H9 (cell line): ENCODE data around the gene FBXL7. TPM values are rescaled to one million over a fixed set of nuclear protein-coding genes. Genes with fewer than 3 reads are reported as not detected.

ENCODE experiments used
- DNase-seq: peaks from one replicate; pipeline ENCODE4 v3.0.0-alpha.2; 2017
- H2AFZ ChIP-seq: one replicate; pipeline ENCODE4 v1.6.1; 2013; ENCODE audit warnings: mild to moderate bottlenecking, low read length, control low read depth, moderate library complexity
- H2AK5ac ChIP-seq: 2 replicates; pipeline ENCODE4 v1.6.1; 2013; ENCODE audit warnings: low read length, control low read depth, mixed read lengths; ENCODE audit not compliant: insufficient read length
- H2BK120ac ChIP-seq: one replicate; pipeline ENCODE4 v1.6.1; 2013; ENCODE audit warnings: low read depth, mild to moderate bottlenecking, low read length, control low read depth, inconsistent platforms; ENCODE audit not compliant: poor library complexity, severe bottlenecking
- H2BK12ac ChIP-seq: 2 replicates; pipeline ENCODE4 v1.6.1; 2013; ENCODE audit warnings: low read length, control low read depth, mixed read lengths, low read depth; ENCODE audit not compliant: insufficient read length
- H2BK15ac ChIP-seq: 2 replicates; pipeline ENCODE4 v1.6.1; 2013; ENCODE audit warnings: low read depth, low read length, control low read depth
- H2BK20ac ChIP-seq: one replicate; pipeline ENCODE4 v1.6.1; 2013; ENCODE audit warnings: low read depth, mild to moderate bottlenecking, low read length, control low read depth, inconsistent platforms; ENCODE audit not compliant: poor library complexity, severe bottlenecking
- H2BK5ac ChIP-seq: 2 replicates; pipeline ENCODE4 v1.6.1; 2013; ENCODE audit warnings: low read length, control low read depth, mixed read lengths; ENCODE audit not compliant: insufficient read length
- H3K14ac ChIP-seq: 2 replicates; pipeline ENCODE4 v1.6.1; 2013; ENCODE audit warnings: low read length, control low read depth; ENCODE audit not compliant: insufficient read depth
- H3K18ac ChIP-seq: 2 replicates; pipeline ENCODE4 v1.6.1; 2013; ENCODE audit warnings: low read depth, mild to moderate bottlenecking, mixed read lengths, low read length, control low read depth; ENCODE audit not compliant: insufficient read length
- H3K23ac ChIP-seq: 2 replicates; pipeline ENCODE4 v1.6.1; 2013; ENCODE audit warnings: low read length, control low read depth, mixed read lengths, low read depth; ENCODE audit not compliant: insufficient read length
- H3K23me2 ChIP-seq: 2 replicates; pipeline ENCODE4 v1.6.1; 2013; ENCODE audit warnings: low read depth, mild to moderate bottlenecking, mixed read lengths, low read length, control low read depth; ENCODE audit not compliant: insufficient read length, poor library complexity, severe bottlenecking
- H3K27ac ChIP-seq: 2 replicates; pipeline ENCODE4 v1.5.1; 2013; ENCODE audit warnings: low read length, control low read depth, mixed read lengths, low read depth; ENCODE audit not compliant: insufficient read length
- H3K27me3 ChIP-seq: 2 replicates; pipeline ENCODE4 v1.6.1; 2013; ENCODE audit warnings: low read length, control low read depth, inconsistent platforms; ENCODE audit not compliant: insufficient read depth
- H3K4ac ChIP-seq: 2 replicates; pipeline ENCODE4 v1.6.1; 2013; ENCODE audit warnings: low read depth, mild to moderate bottlenecking, control low read depth, inconsistent platforms, low read length, moderate library complexity
- H3K4me1 ChIP-seq: 2 replicates; pipeline ENCODE4 v1.6.1; 2013; ENCODE audit warnings: low read length, control low read depth, inconsistent platforms; ENCODE audit not compliant: insufficient read depth
- H3K4me2 ChIP-seq: 2 replicates; pipeline ENCODE4 v1.6.1; 2013; ENCODE audit warnings: low read length, control low read depth, mixed read lengths; ENCODE audit not compliant: insufficient read length, insufficient read depth
- H3K56ac ChIP-seq: 2 replicates; pipeline ENCODE4 v1.6.1; 2013; ENCODE audit warnings: low read depth, mild to moderate bottlenecking, mixed read lengths, low read length, control low read depth; ENCODE audit not compliant: insufficient read length
- H3K79me1 ChIP-seq: 2 replicates; pipeline ENCODE4 v1.6.1; 2013; ENCODE audit warnings: low read depth, mild to moderate bottlenecking, moderate library complexity, low read length, control low read depth, inconsistent platforms; ENCODE audit not compliant: insufficient read depth, poor library complexity, severe bottlenecking
- H3K79me2 ChIP-seq: 2 replicates; pipeline ENCODE4 v1.6.1; 2013; ENCODE audit warnings: low read length, control low read depth, inconsistent platforms; ENCODE audit not compliant: insufficient read depth
- H3K9ac ChIP-seq: 2 replicates; pipeline ENCODE4 v1.6.1; 2013; ENCODE audit warnings: low read length, control low read depth, mixed read lengths; ENCODE audit not compliant: insufficient read length; ENCODE audit errors: extremely low read depth
- H3K9me3 ChIP-seq: one replicate; pipeline ENCODE4 v1.6.1; 2013; ENCODE audit warnings: low read depth, low read length, inconsistent platforms; ENCODE audit not compliant: control insufficient read depth
- H3T11ph ChIP-seq: one replicate; pipeline ENCODE4 v1.6.1; 2013; ENCODE audit warnings: mild to moderate bottlenecking, low read length, control low read depth, inconsistent platforms
- H4K20me1 ChIP-seq: one replicate; pipeline ENCODE4 v1.6.1; 2013; ENCODE audit not compliant: control insufficient read depth, insufficient read length, insufficient read depth
- H4K5ac ChIP-seq: 2 replicates; pipeline ENCODE4 v1.6.1; 2013; ENCODE audit warnings: low read depth, mild to moderate bottlenecking, mixed read lengths, low read length, control low read depth; ENCODE audit not compliant: insufficient read length
- H4K8ac ChIP-seq: replicated peaks from 2 replicates; pipeline ENCODE4 v1.6.1; 2013; ENCODE audit warnings: low read length, control low read depth, mixed read lengths, low read depth; ENCODE audit not compliant: insufficient read length
- H4K91ac ChIP-seq: 2 replicates; pipeline ENCODE4 v1.6.1; 2013; ENCODE audit warnings: low read depth, mild to moderate bottlenecking, moderate library complexity, mixed read lengths, low read length, control low read depth; ENCODE audit not compliant: insufficient read length
- H3K27ac Mint-ChIP-seq, 3 experiments: 2 replicates in 2 of 3; 3 replicates in 1 of 3; pipeline ENCODE4 v1.8.0; 2020 to 2021; ENCODE audit warnings: mixed read lengths in 3 of 3, mild to moderate bottlenecking in 1 of 3, moderate library complexity in 1 of 3
- H3K27me3 Mint-ChIP-seq: 2 replicates; pipeline ENCODE4 v1.8.0; 2021; ENCODE audit warnings: low read depth, mild to moderate bottlenecking, moderate library complexity, mixed read lengths
- H3K36me3 Mint-ChIP-seq, 3 experiments: 2 replicates in 2 of 3; 3 replicates in 1 of 3; pipeline ENCODE4 v1.8.0; 2020 to 2021; ENCODE audit warnings: low read depth in 3 of 3, mixed read lengths in 3 of 3; ENCODE audit not compliant: insufficient read depth in 1 of 3
- H3K4me1 Mint-ChIP-seq, 2 experiments: 2 replicates each; pipeline ENCODE4 v1.8.0; 2020; ENCODE audit warnings: mixed read lengths in 2 of 2
- H3K4me3 Mint-ChIP-seq, 2 experiments: 2 replicates in 1 of 2; 3 replicates in 1 of 2; pipeline ENCODE4 v1.8.0; 2020 to 2021; ENCODE audit warnings: mild to moderate bottlenecking in 2 of 2, mixed read lengths in 2 of 2, moderate library complexity in 1 of 2
- H3K9me3 Mint-ChIP-seq, 2 experiments: 2 replicates in 1 of 2; 3 replicates in 1 of 2; pipeline ENCODE4 v1.8.0; 2020; ENCODE audit warnings: mild to moderate bottlenecking in 2 of 2, mixed read lengths in 2 of 2, moderate library complexity in 1 of 2
- total RNA-seq: library from RNA; stranded (reverse); gene quantifications from 2 replicates; pipeline ENCODE4 v1.2.1, GENCODE V29; 2021
- TF ChIP-seq, protein P1 (sequence below): fragments of 200-600 bp; sonication (generic); conservative IDR thresholded peaks from 3 replicates; pipeline ENCODE4 v1.8.0; 2021; ENCODE audit warnings: antibody characterized with exemption, mild to moderate bottlenecking

The FBXL7 gene
- total RNA-seq, 1 experiment from 2014 or later: 14.6 TPM

- Histone ChIP-seq H2BK15ac (no peak overlapping the region), H2AK5ac (no peak overlapping the region), H4K5ac (no peak overlapping the region), H2BK12ac (no peak overlapping the region), H3K4me1 (no peaks in the 10 kb centered on the region), H3K4me2 (no peak overlapping the region), H4K20me1 (no peaks in the 10 kb centered on the region), H3K27ac (no peak overlapping the region), H2BK5ac (no peak overlapping the region), H4K8ac (no peak overlapping the region), H3K9me3 (no peaks in the 10 kb centered on the region), H3K79me2 (no peaks in the 10 kb centered on the region), H3K18ac (no peak overlapping the region), H3K27me3 (no peaks in the 10 kb centered on the region), H3K9ac (no peak overlapping the region), H3K14ac (no peak overlapping the region), H3K4ac (no peak overlapping the region), H3K23me2 (no peaks in the 10 kb centered on the region), H3T11ph (no peak overlapping the region), H2BK120ac (no peak overlapping the region), H3K79me1 (no peaks in the 10 kb centered on the region), H3K56ac (no peak overlapping the region), H2BK20ac (no peak overlapping the region), H2AFZ (no peak overlapping the region), H4K91ac (no peak overlapping the region), H3K23ac (no peak overlapping the region)
- no peak for DNase-seq
- Mint-ChIP-seq H3K4me1 (no peaks in the 10 kb centered on the region), H3K27ac (no peak overlapping the region), H3K4me3 (no peak overlapping the region), H3K27me3 (0 out of 2 replicates have a peak, but pooled peaks cover 2% of the 10 kb centered on the region), H3K36me3 (no peaks in the 10 kb centered on the region), H3K9me3 (no peaks in the 10 kb centered on the region)
- TF ChIP-seq, protein P1, sequence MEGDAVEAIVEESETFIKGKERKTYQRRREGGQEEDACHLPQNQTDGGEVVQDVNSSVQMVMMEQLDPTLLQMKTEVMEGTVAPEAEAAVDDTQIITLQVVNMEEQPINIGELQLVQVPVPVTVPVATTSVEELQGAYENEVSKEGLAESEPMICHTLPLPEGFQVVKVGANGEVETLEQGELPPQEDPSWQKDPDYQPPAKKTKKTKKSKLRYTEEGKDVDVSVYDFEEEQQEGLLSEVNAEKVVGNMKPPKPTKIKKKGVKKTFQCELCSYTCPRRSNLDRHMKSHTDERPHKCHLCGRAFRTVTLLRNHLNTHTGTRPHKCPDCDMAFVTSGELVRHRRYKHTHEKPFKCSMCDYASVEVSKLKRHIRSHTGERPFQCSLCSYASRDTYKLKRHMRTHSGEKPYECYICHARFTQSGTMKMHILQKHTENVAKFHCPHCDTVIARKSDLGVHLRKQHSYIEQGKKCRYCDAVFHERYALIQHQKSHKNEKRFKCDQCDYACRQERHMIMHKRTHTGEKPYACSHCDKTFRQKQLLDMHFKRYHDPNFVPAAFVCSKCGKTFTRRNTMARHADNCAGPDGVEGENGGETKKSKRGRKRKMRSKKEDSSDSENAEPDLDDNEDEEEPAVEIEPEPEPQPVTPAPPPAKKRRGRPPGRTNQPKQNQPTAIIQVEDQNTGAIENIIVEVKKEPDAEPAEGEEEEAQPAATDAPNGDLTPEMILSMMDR: no peak
Measured at GRCh38 chr5:15966651-15967050, 466.7 kb downstream of the FBXL7 start.
